Measurements from ENCODE around the gene USP12. TPM values are rescaled to one million over a fixed set of nuclear protein-coding genes. Genes with fewer than 3 reads are reported as not detected.

USP12 gene
- total RNA-seq, 1 experiment from 2014 or later = 36.2 TPM

GRCh38 chr13:27039171-27039701 is 132.4 kb downstream of the USP12 start:
- no TSS peak for BruUV-seq (replicated peaks)
- Mint-ChIP-seq H3K27me3 (ENCODE audit: insufficient read depth, unreplicated experiment) (no peaks in the 10 kb centered on the region), H3K4me3 (ENCODE audit: unreplicated experiment) (no peak overlapping the region), H3K27ac (ENCODE audit: unreplicated experiment) (peak overlapping the region; percentile 36), H3K9me3 (ENCODE audit: unreplicated experiment) (no peaks in the 10 kb centered on the region), H3K4me1 (ENCODE audit: low read depth, unreplicated experiment) (peaks cover 46% of the 10 kb centered on the region), H3K36me3 (ENCODE audit: insufficient read depth, unreplicated experiment) (peaks cover 7% of the 10 kb centered on the region)
- no peak overlapping the region for H3K4me3 ChIP-seq (ENCODE audit: low read depth, low read length)
- no peak for TF ChIP-seq CTCF (IDR thresholded peaks at IDR 0.05; ENCODE audit: insufficient read depth in 1 of 2, low read depth in 1 of 2, low read length in 1 of 2, severe bottlenecking in 1 of 2, unreplicated experiment in 1 of 2)
- no peaks in the 10 kb centered on the region for H3K27me3 ChIP-seq (replicated peaks; ENCODE audit: control insufficient read depth, insufficient read depth, low read length)
- no peak for DNase-seq
- ChIA-PET POLR2A (interaction anchor here (0.6 kb wide), 1 partner anchor 586 kb away, joined by 3 read pairs; no protein-coding TSS in a partner anchor), CTCF (interaction anchor here (0.7 kb wide), 1 partner anchor 8 kb away, joined by 11 read pairs; no protein-coding TSS in a partner anchor)
- no peaks in the 10 kb centered on the region for H3K9me3 ChIP-seq
- H3K4me1 ChIP-seq = peaks cover 44% of the 10 kb centered on the region
- H3K36me3 ChIP-seq (ENCODE audit: control insufficient read depth, insufficient read depth, low read length) = no peaks in the 10 kb centered on the region
- intact Hi-C loops (cut with micrococcal nuclease; ENCODE audit: unreplicated experiment) = no loop called here

GRCh38 chr13:27038323-27038722 is 133.3 kb downstream of the USP12 start:
- no peak overlapping the region for H3K4me3 Mint-ChIP-seq (ENCODE audit: unreplicated experiment)
- intact Hi-C loops (cut with micrococcal nuclease; ENCODE audit: unreplicated experiment) = no loop called here
- TF ChIP-seq CTCF (IDR thresholded peaks at IDR 0.05; ENCODE audit: insufficient read depth in 1 of 2, low read depth in 1 of 2, low read length in 1 of 2, severe bottlenecking in 1 of 2, unreplicated experiment in 1 of 2) = no peak
- H3K4me1 ChIP-seq = peaks cover 44% of the 10 kb centered on the region
- no peaks in the 10 kb centered on the region for H3K27me3 Mint-ChIP-seq (ENCODE audit: insufficient read depth, unreplicated experiment)
- no peaks in the 10 kb centered on the region for H3K9me3 ChIP-seq
- H3K9me3 Mint-ChIP-seq (ENCODE audit: unreplicated experiment) = no peaks in the 10 kb centered on the region
- CTCF ChIA-PET = no interaction called here
- BruUV-seq (replicated peaks) = no TSS peak
- H3K27ac Mint-ChIP-seq (ENCODE audit: unreplicated experiment) = peak overlapping the region; percentile 85
- no peaks in the 10 kb centered on the region for H3K27me3 ChIP-seq (replicated peaks; ENCODE audit: control insufficient read depth, insufficient read depth, low read length)
- H3K4me1 Mint-ChIP-seq (ENCODE audit: low read depth, unreplicated experiment) = peaks cover 44% of the 10 kb centered on the region
- H3K4me3 ChIP-seq (ENCODE audit: low read depth, low read length) = no peak overlapping the region
- no peak for DNase-seq
- POLR2A ChIA-PET = no interaction called here
- peaks cover 7% of the 10 kb centered on the region for H3K36me3 Mint-ChIP-seq (ENCODE audit: insufficient read depth, unreplicated experiment)
- no peaks in the 10 kb centered on the region for H3K36me3 ChIP-seq (ENCODE audit: control insufficient read depth, insufficient read depth, low read length)

- intact Hi-C loops (cut with micrococcal nuclease; ENCODE audit: unreplicated experiment) = no loop called here
- DNase-seq = no peak
These were observed 134.0 kb downstream of the USP12 start for GRCh38 chr13:27037571-27037970.

More at GRCh38 chr13:27037571-27037970, 134.0 kb downstream of the USP12 start:
- CTCF ChIA-PET = interaction anchor here (0.6 to 0.7 kb wide), 2 partner anchors 91 to 302 kb away, joined by 3 read pairs; no protein-coding TSS in a partner anchor
- Histone ChIP-seq H3K4me3 (ENCODE audit: low read depth, low read length) (no peak overlapping the region), H3K9me3 (no peaks in the 10 kb centered on the region), H3K36me3 (ENCODE audit: control insufficient read depth, insufficient read depth, low read length) (no peaks in the 10 kb centered on the region), H3K4me1 (peaks cover 44% of the 10 kb centered on the region), H3K27me3 (replicated peaks; ENCODE audit: control insufficient read depth, insufficient read depth, low read length) (no peaks in the 10 kb centered on the region)
- no TSS peak for BruUV-seq (replicated peaks)
- TF ChIP-seq CTCF (IDR thresholded peaks at IDR 0.05; ENCODE audit: insufficient read depth in 1 of 2, low read depth in 1 of 2, low read length in 1 of 2, severe bottlenecking in 1 of 2, unreplicated experiment in 1 of 2) = no peak
- POLR2A ChIA-PET = no interaction called here
- H3K36me3 Mint-ChIP-seq (ENCODE audit: insufficient read depth, unreplicated experiment) = peaks cover 7% of the 10 kb centered on the region
- H3K4me3 Mint-ChIP-seq (ENCODE audit: unreplicated experiment) = no peak overlapping the region
- no peaks in the 10 kb centered on the region for H3K9me3 Mint-ChIP-seq (ENCODE audit: unreplicated experiment)
- peak overlapping the region; percentile 85 for H3K27ac Mint-ChIP-seq (ENCODE audit: unreplicated experiment)
- no peaks in the 10 kb centered on the region for H3K27me3 Mint-ChIP-seq (ENCODE audit: insufficient read depth, unreplicated experiment)
- H3K4me1 Mint-ChIP-seq (ENCODE audit: low read depth, unreplicated experiment) = peaks cover 38% of the 10 kb centered on the region
